ENCODE results near the gene FOXP1. TPM values are rescaled to one million over a fixed set of nuclear protein-coding genes. Genes with fewer than 3 reads are reported as not detected.

The FOXP1 gene
- total RNA-seq, 4 donors from 2014 or later: 181 to 225 (median 205) TPM

DNA sequence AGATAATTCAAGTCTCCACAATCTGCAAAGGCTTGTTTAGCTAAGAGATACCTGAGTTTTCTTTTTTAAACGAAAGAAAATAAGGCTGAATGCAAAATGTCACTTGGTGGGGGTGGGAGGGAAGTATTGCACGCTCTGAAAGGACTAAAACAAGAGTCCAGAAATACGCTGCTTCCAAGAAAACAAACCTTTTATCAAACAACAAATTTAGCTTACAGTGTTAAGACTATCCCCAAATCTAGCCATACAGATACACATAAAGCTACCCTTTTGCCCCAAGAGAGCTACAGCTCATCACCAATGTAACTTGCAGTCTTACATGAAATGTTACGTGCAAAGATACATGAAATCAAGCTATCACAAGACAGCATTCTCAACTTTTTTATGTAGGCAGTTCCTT is 522.5 kb downstream of the FOXP1 start:
- no peak for DNase-seq (ENCODE audit: extremely low spot score)
- intact Hi-C loops (cut with DNase I): loop anchor here (5.0 to 10.0 kb wide), 4 partner anchors 44 to 521 kb away; partner anchors contain the start of gene FOXP1
- peak overlapping the region; percentile 68 to 75 (median 72) for H3K4me3 ChIP-seq

GRCh38 chr3:71060536-71060935 is 523.0 kb downstream of the FOXP1 start:
- peak overlapping the region; percentile 68 to 75 (median 72) for H3K4me3 ChIP-seq
- intact Hi-C loops (cut with DNase I): loop anchor here (5.0 to 10.0 kb wide), 4 partner anchors 43 to 522 kb away; partner anchors contain the start of gene FOXP1
- peaks cover 34 to 62% (median 58%) of the 10 kb centered on the region in 4 donors for H3K4me1 ChIP-seq
- H3K9me3 ChIP-seq: no peaks in the 10 kb centered on the region
- no peak for DNase-seq (ENCODE audit: extremely low spot score)
- TF ChIP-seq, protein P1, sequence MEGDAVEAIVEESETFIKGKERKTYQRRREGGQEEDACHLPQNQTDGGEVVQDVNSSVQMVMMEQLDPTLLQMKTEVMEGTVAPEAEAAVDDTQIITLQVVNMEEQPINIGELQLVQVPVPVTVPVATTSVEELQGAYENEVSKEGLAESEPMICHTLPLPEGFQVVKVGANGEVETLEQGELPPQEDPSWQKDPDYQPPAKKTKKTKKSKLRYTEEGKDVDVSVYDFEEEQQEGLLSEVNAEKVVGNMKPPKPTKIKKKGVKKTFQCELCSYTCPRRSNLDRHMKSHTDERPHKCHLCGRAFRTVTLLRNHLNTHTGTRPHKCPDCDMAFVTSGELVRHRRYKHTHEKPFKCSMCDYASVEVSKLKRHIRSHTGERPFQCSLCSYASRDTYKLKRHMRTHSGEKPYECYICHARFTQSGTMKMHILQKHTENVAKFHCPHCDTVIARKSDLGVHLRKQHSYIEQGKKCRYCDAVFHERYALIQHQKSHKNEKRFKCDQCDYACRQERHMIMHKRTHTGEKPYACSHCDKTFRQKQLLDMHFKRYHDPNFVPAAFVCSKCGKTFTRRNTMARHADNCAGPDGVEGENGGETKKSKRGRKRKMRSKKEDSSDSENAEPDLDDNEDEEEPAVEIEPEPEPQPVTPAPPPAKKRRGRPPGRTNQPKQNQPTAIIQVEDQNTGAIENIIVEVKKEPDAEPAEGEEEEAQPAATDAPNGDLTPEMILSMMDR (IDR thresholded peaks at IDR 0.05): no peak
- TF ChIP-seq POLR2A (IDR thresholded peaks at IDR 0.05; ENCODE audit: low read depth): no peak
- TF ChIP-seq EP300 (IDR thresholded peaks at IDR 0.05): no peak
- no peak for TF ChIP-seq POLR2AphosphoS5 (IDR thresholded peaks at IDR 0.05)
- WGBS: 34% methylated on average over 2 of the region's 2 CpGs
- peak overlapping the region; percentile 92 to 98 (median 98) for H3K27ac ChIP-seq (replicated peaks in 1 of 4)
- no peaks in the 10 kb centered on the region for H3K27me3 ChIP-seq
- no peaks in the 10 kb centered on the region for H3K36me3 ChIP-seq

More for the DNA sequence above, 522.5 kb downstream of the FOXP1 start:
- TF ChIP-seq POLR2A (IDR thresholded peaks at IDR 0.05; ENCODE audit: low read depth): no peak
- no peak for TF ChIP-seq EP300 (IDR thresholded peaks at IDR 0.05)
- TF ChIP-seq, protein P1 (IDR thresholded peaks at IDR 0.05): no peak
- TF ChIP-seq POLR2AphosphoS5 (IDR thresholded peaks at IDR 0.05): no peak
- Histone ChIP-seq H3K36me3 (no peaks in the 10 kb centered on the region), H3K27ac (replicated peaks in 1 of 4) (peak overlapping the region; percentile 92 to 98 (median 98)), H3K9me3 (no peaks in the 10 kb centered on the region), H3K4me1 (peaks cover 35 to 61% (median 56%) of the 10 kb centered on the region in 4 donors), H3K27me3 (no peaks in the 10 kb centered on the region)
- 27% methylated on average over 4 of the region's 4 CpGs for WGBS

GRCh38 chr3:71057526-71057894 is 526.0 kb downstream of the FOXP1 start:
- no peaks in the 10 kb centered on the region for H3K9me3 ChIP-seq
- peaks cover 62 to 92% (median 88%) of the 10 kb centered on the region in 4 donors for H3K4me1 ChIP-seq
- peaks cover 0 to 4% (median 0%) of the 10 kb centered on the region in 4 donors for H3K36me3 ChIP-seq
- peak overlapping the region; percentile 92 to 98 (median 98) for H3K27ac ChIP-seq (replicated peaks in 1 of 4)
- peak; percentile 77 for DNase-seq (ENCODE audit: extremely low spot score)
- TF ChIP-seq EP300 (IDR thresholded peaks at IDR 0.05) (no peak), POLR2AphosphoS5 (IDR thresholded peaks at IDR 0.05) (no peak), POLR2A (IDR thresholded peaks at IDR 0.05; ENCODE audit: low read depth) (no peak)
- TF ChIP-seq, protein P1 (IDR thresholded peaks at IDR 0.05): no peak
- 40% methylated on average over 4 of the region's 4 CpGs for WGBS
- no peaks in the 10 kb centered on the region for H3K27me3 ChIP-seq
- peak overlapping the region; percentile 5 to 75 (median 56) for H3K4me3 ChIP-seq
- intact Hi-C loops (cut with DNase I): no loop called here

DNA sequence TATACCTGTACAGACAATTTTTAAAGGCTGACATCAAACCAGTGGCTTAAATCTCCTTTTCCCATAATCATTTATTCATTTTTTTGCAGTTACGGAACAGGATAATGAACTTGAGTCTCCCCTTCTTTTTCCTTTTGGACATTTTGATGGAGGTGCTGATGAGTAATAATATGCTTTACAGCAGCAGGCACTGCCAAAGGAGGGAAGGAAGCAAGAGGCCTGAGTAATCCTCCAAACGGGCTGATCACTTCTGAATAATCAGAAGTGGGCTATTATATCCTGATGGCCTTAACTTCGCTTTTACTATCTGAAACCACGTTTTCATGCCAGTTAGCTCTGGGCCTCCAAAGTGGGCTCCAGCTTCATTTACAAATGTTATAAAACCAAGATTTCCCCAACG is 527.2 kb downstream of the FOXP1 start:
- Histone ChIP-seq H3K4me1 (peaks cover 73 to 100% (median 98%) of the 10 kb centered on the region in 4 donors), H3K27ac (replicated peaks in 1 of 4) (peak overlapping the region; percentile 92 to 98 (median 98))
- intact Hi-C loops (cut with DNase I): no loop called here

More for the DNA sequence above, 527.2 kb downstream of the FOXP1 start:
- WGBS: 18% methylated on average over 5 of the region's 5 CpGs
- H3K4me3 ChIP-seq: peak overlapping the region; percentile 3 to 75 (median 51)
- TF ChIP-seq, protein P1 (IDR thresholded peaks at IDR 0.05): no peak
- no peak for TF ChIP-seq POLR2AphosphoS5 (IDR thresholded peaks at IDR 0.05)
- TF ChIP-seq POLR2A (IDR thresholded peaks at IDR 0.05; ENCODE audit: low read depth): no peak
- no peak for TF ChIP-seq EP300 (IDR thresholded peaks at IDR 0.05)
- peak; percentile 10 for DNase-seq (ENCODE audit: extremely low spot score)
- H3K27me3 ChIP-seq: no peaks in the 10 kb centered on the region
- peaks cover 0 to 14% (median 6%) of the 10 kb centered on the region in 4 donors for H3K36me3 ChIP-seq
- no peaks in the 10 kb centered on the region for H3K9me3 ChIP-seq

Data from esophagus muscularis mucosa (tissue), 4 donors.